Activated naive CD8-positive, alpha-beta T cell (primary cell): Measurements from ENCODE around the gene RPE65.
"Not testable (repeated sequence)": the region's sequence is repeated elsewhere in the genome, so short reads cannot be mapped to it uniquely, and the experiment has no call there.

Experiments
- H3K27ac Mint-ChIP-seq: one replicate; pipeline ENCODE4 v1.8.0; 2021; ENCODE audit warnings: mixed read lengths
- H3K27me3 Mint-ChIP-seq: one replicate; pipeline ENCODE4 v1.8.0; 2021; ENCODE audit warnings: mixed read lengths
- H3K36me3 Mint-ChIP-seq: one replicate; pipeline ENCODE4 v1.8.0; 2021; ENCODE audit warnings: mixed read lengths
- H3K4me1 Mint-ChIP-seq: one replicate; pipeline ENCODE4 v1.8.0; 2021; ENCODE audit warnings: low read depth, mixed read lengths
- H3K4me3 Mint-ChIP-seq: one replicate; pipeline ENCODE4 v1.8.0; 2021; ENCODE audit warnings: mild to moderate bottlenecking, mixed read lengths
- H3K9me3 Mint-ChIP-seq: one replicate; pipeline ENCODE4 v1.8.0; 2021; ENCODE audit warnings: low read depth, mixed read lengths

Gene RPE65

DNA sequence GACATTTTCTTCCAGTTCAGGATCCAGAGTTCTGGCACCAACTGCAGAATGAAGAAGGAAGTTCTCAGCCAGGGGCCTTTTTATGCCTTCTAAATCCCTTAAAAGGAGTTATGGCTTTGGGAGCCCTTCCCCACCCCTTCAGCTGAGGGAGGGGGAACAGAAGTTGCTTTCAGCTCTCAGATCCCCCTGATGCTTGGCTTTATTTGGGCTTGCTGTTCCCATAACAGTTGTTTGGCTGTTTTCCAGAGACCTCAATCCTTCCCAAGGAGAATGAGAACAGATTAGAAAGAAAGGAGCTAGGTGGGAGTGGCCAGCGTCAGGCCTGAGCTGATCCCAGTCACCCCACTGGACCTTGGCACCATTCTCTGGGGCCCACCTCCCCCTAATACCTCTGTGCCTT, at the start of gene RPE65:
TSS of gene RPE65 (minus strand) at position 54 of the 400 bp plus-strand sequence. CDS start at position 5, 49 bp downstream.
- no peak within 1 kb of the TSS for H3K27ac Mint-ChIP-seq
- no peaks in the 10 kb centered on the region for H3K4me1 Mint-ChIP-seq
- no peak within 1 kb of the TSS for H3K4me3 Mint-ChIP-seq

DNA sequence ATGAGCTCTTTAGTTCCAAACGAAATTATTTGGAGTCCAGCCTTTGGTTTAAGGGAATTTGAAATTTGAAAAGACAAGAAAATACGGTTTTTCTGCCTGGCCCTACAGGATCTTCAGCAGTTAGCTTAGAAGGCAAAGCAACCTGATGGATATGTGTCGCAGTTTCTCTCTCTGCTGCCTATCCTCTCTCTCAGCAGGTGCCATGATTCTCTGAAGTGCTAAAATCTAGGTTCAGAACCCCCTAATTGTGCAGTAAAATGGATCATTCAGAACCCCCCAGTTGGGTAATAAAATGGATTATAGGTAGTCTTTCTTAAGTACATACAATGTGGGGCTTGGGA, 47.6 kb upstream of the RPE65 start:
- peaks cover 15% of the 10 kb centered on the region for H3K4me1 Mint-ChIP-seq
- H3K27ac Mint-ChIP-seq: no peak overlapping the region
- peak overlapping the region; percentile 83 for H3K4me3 Mint-ChIP-seq

More for the DNA sequence above, at the start of gene RPE65:
- no peaks in the 10 kb centered on the region for H3K36me3 Mint-ChIP-seq
- no peaks in the 10 kb centered on the region for H3K9me3 Mint-ChIP-seq
- peaks cover 2% of the 10 kb centered on the region for H3K27me3 Mint-ChIP-seq

DNA sequence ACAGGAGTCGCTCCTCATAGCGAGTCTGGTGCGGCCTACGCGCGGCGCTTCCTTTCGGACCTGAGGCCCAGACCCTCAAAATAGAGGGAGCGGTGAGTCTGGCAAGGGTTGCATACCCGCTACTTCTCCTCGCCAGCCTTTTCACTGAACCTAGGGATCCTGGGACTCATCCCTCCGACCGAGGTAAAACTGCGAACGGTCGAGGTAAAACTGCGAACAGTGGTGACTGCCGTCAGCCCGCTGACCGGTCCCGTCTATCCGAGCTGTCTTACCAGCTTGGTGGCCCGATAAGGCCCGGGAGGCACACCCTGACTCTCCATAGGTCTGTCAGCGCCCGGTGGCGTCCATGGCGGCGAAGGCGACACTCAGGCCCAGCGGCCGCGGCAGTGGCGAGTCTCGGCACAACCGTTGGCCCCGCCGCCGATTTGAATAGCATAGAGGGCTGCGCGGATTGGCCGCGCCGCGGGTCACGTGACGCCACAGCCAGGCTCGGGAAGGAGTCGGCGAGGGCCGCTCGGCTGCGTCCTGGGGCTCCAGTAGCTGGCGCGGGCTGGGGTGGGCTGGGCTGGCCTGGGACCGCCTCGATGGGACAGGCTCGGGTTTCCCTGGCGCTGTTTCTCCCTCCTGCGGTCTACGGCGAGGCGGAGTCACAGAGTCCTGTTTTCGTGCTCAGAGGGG, 47.1 kb upstream of the RPE65 start, which contains the start of gene DEPDC1:
TSS of gene DEPDC1 (minus strand) at position 403 of the 678 bp plus-strand sequence. CDS start at position 320, 83 bp downstream.
- H3K27ac Mint-ChIP-seq: no peak within 1 kb of the TSS

More for the DNA sequence above, 47.6 kb upstream of the RPE65 start:
- Mint-ChIP-seq H3K9me3 (no peaks in the 10 kb centered on the region), H3K27me3 (peaks cover 7% of the 10 kb centered on the region), H3K36me3 (no peaks in the 10 kb centered on the region)

DNA sequence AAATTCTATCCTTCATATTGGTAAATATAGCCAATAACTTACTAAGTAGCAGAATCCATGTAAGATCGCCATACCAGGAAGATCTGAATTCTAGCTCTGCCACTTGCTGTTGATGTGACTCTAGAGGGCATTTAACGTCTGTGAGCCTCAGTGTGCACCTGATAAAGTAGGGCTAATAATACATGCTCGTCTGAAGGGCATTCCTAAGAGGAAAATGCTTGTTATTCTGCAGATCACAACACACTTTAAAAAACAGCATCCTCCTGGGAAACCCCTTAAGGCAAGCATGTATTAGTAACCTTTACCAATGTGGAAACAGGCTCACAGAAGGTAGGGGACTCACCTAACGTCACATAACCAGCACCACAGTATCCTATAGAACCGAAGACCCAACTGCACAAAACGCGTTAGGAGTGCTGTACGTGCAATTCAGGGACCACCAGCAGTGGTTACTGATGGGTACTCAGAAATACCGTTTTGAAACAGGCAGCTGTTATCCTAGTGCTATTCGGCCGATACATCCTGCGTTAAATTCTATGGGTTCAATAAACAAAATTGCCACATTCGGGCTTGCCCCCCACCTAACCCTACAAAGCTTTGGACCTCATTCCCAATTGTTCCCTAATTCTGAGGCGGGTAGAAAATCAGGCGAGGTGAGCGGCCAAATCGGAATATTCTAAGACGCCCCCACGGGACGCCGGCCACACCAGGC, 46.4 kb upstream of the RPE65 start:
- Mint-ChIP-seq H3K9me3 (no peaks in the 10 kb centered on the region), H3K27me3 (peaks cover 7% of the 10 kb centered on the region), H3K4me3 (peak overlapping the region; percentile 83), H3K36me3 (no peaks in the 10 kb centered on the region), H3K4me1 (peaks cover 15% of the 10 kb centered on the region), H3K27ac (no peak overlapping the region)

More for the DNA sequence above, 47.1 kb upstream of the RPE65 start, which contains the start of gene DEPDC1:
- Mint-ChIP-seq H3K4me1 (peaks cover 15% of the 10 kb centered on the region), H3K36me3 (no peaks in the 10 kb centered on the region), H3K4me3 (peak within 1 kb of the TSS; percentile 83), H3K9me3 (no peaks in the 10 kb centered on the region), H3K27me3 (peaks cover 7% of the 10 kb centered on the region)

DNA sequence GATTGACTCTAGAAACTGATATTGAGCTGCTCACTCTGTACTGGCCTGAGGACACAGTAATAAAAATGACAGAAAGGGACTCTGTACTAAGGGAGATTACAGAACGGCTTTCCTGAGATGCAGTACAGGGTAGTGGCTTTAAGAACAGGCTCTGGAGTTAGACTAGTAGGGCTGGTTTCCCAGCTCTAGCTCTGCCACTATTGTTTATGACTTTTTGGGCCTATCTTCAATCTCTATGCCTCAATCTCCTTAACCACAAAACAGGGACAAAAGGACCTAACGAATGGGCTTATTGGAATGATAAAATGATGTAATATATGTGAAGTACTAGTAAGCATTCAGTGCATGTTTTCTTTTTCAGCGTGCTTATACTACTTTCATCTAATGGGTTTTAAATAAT, 45.8 kb upstream of the RPE65 start:
- H3K4me3 Mint-ChIP-seq: peak overlapping the region; percentile 83
- no peak overlapping the region for H3K27ac Mint-ChIP-seq
- H3K27me3 Mint-ChIP-seq: peaks cover 7% of the 10 kb centered on the region
- H3K4me1 Mint-ChIP-seq: peaks cover 15% of the 10 kb centered on the region
- no peaks in the 10 kb centered on the region for H3K9me3 Mint-ChIP-seq
- H3K36me3 Mint-ChIP-seq: no peaks in the 10 kb centered on the region

DNA sequence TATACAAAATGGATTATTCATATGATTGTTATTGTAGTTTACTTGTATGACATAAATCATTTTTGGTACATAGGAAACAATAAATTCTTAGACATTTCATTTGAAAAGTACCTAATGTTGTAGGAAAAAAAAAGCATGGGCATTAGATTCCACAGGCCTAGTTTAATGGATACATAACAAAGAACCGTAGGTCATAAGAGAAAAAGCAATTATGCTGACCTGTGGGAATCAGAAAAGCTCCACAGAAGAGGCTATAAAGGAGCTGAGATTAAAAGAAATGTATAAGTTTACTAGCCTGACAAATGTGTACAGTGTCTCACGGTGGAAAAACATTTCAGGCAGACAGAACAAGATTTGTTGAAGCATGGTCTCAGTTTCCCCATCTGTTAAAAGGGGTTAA, 43.4 kb upstream of the RPE65 start:
- peaks cover 3% of the 10 kb centered on the region for H3K27me3 Mint-ChIP-seq
- H3K36me3 Mint-ChIP-seq: peaks cover 3% of the 10 kb centered on the region
- no peak overlapping the region for H3K27ac Mint-ChIP-seq
- no peaks in the 10 kb centered on the region for H3K9me3 Mint-ChIP-seq
- peaks cover 15% of the 10 kb centered on the region for H3K4me1 Mint-ChIP-seq
- H3K4me3 Mint-ChIP-seq: no peak overlapping the region

DNA sequence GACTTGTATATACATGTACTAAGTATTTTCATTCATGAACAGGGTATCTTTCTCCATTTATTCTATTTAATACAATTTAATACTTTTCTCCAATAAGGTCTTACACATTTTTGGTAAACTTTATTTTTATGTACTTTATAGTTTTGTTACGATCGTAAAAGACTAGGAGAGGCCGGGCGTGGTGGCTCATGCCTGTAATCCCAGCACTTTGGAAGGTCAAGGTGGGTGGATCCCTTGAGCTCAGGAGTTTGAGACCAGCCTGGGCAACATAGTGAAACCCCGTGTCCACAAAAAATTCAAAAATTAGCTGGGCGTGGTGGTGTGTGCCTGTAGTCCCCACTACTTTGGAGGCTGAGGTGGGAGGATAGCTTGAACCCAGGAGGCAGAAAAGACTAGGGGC, 42.5 kb upstream of the RPE65 start:
- H3K27ac Mint-ChIP-seq, H3K9me3 Mint-ChIP-seq, H3K4me3 Mint-ChIP-seq, H3K27me3 Mint-ChIP-seq, H3K36me3 Mint-ChIP-seq: not testable (repeated sequence)
- H3K4me1 Mint-ChIP-seq: peaks cover 12% of the 10 kb centered on the region

DNA sequence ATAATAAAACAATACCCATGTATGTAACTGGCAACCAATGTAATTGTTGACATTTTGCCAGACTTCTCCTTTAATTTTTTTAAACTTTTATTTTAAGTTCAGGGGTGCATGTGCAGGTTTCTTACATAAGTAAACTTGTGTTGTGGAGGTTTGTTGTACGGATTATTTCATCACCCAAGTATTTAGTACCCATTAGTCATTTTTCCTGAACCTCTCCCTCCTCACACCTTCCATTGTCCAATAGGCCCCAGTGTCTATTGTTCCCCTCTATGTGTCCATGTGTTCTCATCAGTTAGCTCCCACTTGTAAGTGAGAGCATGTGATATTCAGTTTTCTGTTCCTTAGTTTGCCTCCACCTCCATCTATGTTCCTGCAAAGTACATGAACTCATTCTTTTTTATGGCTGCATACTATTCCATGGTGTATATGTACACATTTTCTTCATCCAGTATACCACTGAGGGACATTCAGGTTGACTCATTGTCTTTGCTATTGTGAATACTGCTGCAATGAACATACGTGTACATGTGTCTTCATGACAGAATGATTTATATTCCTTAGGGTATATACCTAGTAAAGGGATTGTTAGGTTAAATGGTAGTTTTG, 40.4 kb upstream of the RPE65 start:
- Mint-ChIP-seq H3K27me3 (no peaks in the 10 kb centered on the region), H3K36me3 (peaks cover 3% of the 10 kb centered on the region)

DNA sequence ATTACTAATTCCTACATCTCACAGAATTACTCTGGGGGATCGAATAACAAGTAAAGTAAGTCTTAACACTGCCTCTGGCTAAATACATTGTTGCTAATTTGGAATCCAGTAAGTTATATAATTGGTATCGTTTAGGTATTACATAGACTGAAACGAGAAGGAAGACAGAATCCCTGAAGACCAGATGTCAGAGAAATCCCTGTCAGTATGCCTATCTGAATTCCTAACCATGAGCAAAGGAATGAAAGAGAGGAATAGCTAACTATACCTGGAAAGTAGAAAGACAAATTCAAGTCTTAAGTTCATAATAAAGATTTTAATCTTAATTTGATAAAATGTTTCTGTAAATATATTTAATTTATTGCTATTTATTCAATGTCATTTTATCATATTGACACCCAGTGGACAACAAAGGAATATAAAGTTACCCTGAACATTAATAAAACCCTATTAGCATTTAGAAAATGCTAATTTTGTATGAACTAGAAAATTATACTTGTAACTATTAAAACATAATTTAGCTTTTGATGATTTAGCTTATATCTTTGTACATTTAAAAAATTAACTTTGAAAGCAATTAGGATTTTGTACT, 35.8 kb upstream of the RPE65 start:
- Mint-ChIP-seq H3K27ac (no peak overlapping the region), H3K27me3 (no peaks in the 10 kb centered on the region), H3K4me3 (no peak overlapping the region), H3K4me1 (no peaks in the 10 kb centered on the region), H3K9me3 (no peaks in the 10 kb centered on the region), H3K36me3 (peaks cover 3% of the 10 kb centered on the region)

More for the DNA sequence above, 40.4 kb upstream of the RPE65 start:
- no peak overlapping the region for H3K27ac Mint-ChIP-seq
- H3K9me3 Mint-ChIP-seq: no peaks in the 10 kb centered on the region
- no peak overlapping the region for H3K4me3 Mint-ChIP-seq
- no peaks in the 10 kb centered on the region for H3K4me1 Mint-ChIP-seq

DNA sequence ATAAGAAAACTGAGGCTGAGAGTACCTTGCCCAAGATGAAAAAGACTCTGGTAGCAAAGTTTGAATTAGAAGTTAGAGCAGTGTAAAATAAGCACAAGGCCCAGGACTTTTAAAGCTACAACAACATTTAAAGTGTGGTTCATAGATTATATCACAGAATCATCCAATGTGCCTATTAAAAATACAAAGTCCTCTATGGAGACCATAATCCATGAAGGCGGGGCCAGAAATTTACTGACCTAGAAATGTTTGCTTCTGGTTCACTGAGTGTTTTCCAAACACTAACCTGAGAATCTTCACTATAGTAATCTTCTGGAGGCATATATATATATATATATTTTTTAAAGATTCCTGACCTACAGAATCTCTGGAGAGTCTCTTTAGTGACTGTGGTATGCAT, 34.9 kb upstream of the RPE65 start:
- Mint-ChIP-seq H3K4me1 (no peaks in the 10 kb centered on the region), H3K36me3 (no peaks in the 10 kb centered on the region), H3K4me3 (no peak overlapping the region), H3K9me3 (no peaks in the 10 kb centered on the region), H3K27me3 (no peaks in the 10 kb centered on the region), H3K27ac (no peak overlapping the region)

DNA sequence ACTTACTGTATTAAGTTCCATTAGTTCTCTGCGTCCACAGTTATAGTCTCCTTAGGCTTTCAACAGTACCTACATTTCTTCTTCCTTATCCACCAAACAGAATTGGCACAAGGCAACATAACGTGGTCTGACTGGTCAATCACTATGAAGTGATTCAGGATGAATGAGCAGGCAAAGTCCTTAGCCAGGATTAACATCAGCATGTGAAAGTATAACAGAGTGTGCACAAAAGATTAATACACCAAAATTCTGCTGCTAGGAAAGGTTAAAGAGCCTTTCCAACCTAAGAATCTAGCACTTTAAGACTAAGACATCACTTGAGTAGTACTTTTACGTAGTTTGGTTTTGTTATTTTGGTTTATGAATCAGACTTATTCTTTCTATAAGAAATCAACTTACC, 31.3 kb upstream of the RPE65 start:
- no peak overlapping the region for H3K4me3 Mint-ChIP-seq
- no peaks in the 10 kb centered on the region for H3K4me1 Mint-ChIP-seq
- no peaks in the 10 kb centered on the region for H3K27me3 Mint-ChIP-seq
- H3K36me3 Mint-ChIP-seq: no peaks in the 10 kb centered on the region
- no peaks in the 10 kb centered on the region for H3K9me3 Mint-ChIP-seq
- no peak overlapping the region for H3K27ac Mint-ChIP-seq

DNA sequence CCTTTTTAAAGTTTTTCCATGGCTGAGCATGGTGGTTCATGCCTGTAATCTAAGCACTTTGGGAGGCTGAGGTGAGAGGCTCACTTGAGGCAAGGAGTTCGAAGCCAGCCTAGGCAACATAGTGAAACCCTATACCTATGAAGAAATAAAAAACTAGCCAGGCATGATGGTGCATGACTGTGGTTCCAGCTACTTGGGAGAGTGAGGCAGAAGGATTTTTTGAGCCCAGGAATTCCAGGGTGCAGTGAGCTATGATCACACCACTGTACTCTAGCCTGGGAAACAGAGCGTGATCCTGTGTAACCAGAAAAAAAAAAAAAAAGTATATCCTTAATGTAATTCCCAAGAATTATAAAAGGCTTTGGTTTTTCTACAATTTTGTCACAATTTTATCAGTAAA, 29.7 kb upstream of the RPE65 start:
- no peaks in the 10 kb centered on the region for H3K27me3 Mint-ChIP-seq
- H3K4me1 Mint-ChIP-seq: no peaks in the 10 kb centered on the region
- H3K36me3 Mint-ChIP-seq: no peaks in the 10 kb centered on the region
- no peak overlapping the region for H3K4me3 Mint-ChIP-seq
- H3K9me3 Mint-ChIP-seq: no peaks in the 10 kb centered on the region
- no peak overlapping the region for H3K27ac Mint-ChIP-seq

DNA sequence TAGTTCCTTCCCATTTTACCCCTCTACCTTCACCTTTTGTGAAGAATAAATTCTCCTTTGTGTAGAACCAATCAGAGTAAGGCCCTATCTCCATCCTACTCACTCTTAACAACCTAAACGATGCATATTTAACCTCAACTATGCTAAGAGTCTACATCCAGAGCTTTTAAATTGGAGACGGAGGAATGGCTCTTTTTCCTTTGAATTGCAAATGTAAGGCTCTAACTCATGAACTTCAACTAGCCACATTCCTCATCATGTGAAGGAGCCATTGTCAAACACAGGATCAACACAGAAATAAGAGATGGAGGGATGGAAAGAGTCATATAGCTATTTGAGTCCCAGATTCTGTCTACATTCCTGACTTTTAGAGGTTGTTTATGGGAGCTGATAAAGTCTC, 28.9 kb upstream of the RPE65 start:
- Mint-ChIP-seq H3K36me3 (no peaks in the 10 kb centered on the region), H3K4me3 (no peak overlapping the region), H3K4me1 (no peaks in the 10 kb centered on the region), H3K9me3 (peaks cover 5% of the 10 kb centered on the region), H3K27ac (no peak overlapping the region), H3K27me3 (no peaks in the 10 kb centered on the region)

DNA sequence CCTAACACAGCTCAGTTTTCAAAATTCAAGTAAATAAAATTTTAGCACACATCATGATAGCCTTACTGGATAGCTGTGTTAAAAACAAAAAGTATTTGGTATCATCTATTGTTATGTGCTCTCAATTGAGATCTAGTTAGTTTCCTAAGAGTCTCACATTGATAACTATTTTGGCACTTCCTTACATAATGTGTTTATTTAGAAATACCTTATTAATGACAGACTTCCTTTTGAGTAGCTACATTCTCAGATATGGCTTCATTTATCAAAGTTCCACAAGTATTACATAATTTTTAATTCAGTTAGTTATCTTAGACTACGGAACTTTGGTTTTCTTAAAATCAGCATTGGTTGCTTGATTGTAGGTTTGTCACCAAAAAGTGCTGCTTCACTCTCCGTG, 26.9 kb upstream of the RPE65 start:
- H3K27ac Mint-ChIP-seq, H3K27me3 Mint-ChIP-seq, H3K4me1 Mint-ChIP-seq, H3K9me3 Mint-ChIP-seq, H3K36me3 Mint-ChIP-seq, H3K4me3 Mint-ChIP-seq: not testable (repeated sequence)

DNA sequence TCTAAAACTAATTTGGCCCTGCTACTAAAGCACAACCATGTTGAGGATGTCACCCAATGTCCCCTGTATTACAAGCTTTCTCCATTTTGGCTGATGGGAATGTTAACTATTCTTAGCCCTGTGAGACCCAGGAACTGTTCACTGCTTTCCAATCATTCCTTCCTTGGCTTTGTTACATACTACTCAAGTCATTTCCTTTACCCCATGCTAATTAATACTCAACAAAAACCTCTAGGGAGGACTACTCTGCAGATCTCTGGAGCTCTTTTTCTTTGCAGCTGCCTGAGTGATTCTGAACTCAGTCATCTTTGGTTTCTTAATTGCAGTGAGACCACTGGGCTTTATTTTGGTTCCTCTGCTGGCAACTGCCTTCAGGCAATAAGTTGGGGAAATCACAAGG, 23.3 kb upstream of the RPE65 start:
- Mint-ChIP-seq H3K4me3 (no peak overlapping the region), H3K4me1 (no peaks in the 10 kb centered on the region), H3K36me3 (no peaks in the 10 kb centered on the region), H3K27me3 (no peaks in the 10 kb centered on the region), H3K27ac (no peak overlapping the region), H3K9me3 (peaks cover 5% of the 10 kb centered on the region)
